Activated CD4-positive, alpha-beta T cell treated with anti-CD3 and anti-CD28 coated beads, Interleukin-2, amount 10 ng/mL, durations not matched to agents 24 days and 14 days (primary cell): ENCODE measurements around the gene CTNNBL1. TPM values are rescaled to one million over a fixed set of nuclear protein-coding genes. Genes with fewer than 3 reads are reported as not detected.

Source experiments
- DNase-seq: peaks from one replicate; pipeline ENCODE4 v3.0.0; 2022
- H3K27ac Mint-ChIP-seq: one replicate; pipeline ENCODE4 v1.8.0; 2022; ENCODE audit warnings: mild to moderate bottlenecking, mixed read lengths
- H3K27me3 Mint-ChIP-seq: one replicate; pipeline ENCODE4 v1.8.0; 2022; ENCODE audit warnings: mixed read lengths
- H3K36me3 Mint-ChIP-seq: one replicate; pipeline ENCODE4 v1.8.0; 2022; ENCODE audit warnings: low read depth, mild to moderate bottlenecking, mixed read lengths
- H3K4me1 Mint-ChIP-seq: one replicate; pipeline ENCODE4 v1.8.0; 2021; ENCODE audit warnings: mixed read lengths
- H3K4me3 Mint-ChIP-seq: one replicate; pipeline ENCODE4 v1.8.0; 2022; ENCODE audit warnings: mild to moderate bottlenecking, moderate library complexity, mixed read lengths
- H3K9me3 Mint-ChIP-seq: one replicate; pipeline ENCODE4 v1.8.0; 2021; ENCODE audit warnings: mixed read lengths
- intact Hi-C: fragments of 100-400 bp; cut with micrococcal nuclease; formaldehyde crosslinking; loops from one replicate; pipeline ENCODE4 v1.15.1; 2023
- total RNA-seq: library from RNA; stranded (reverse); gene quantifications from 2 replicates; pipeline ENCODE4 v1.2.3, GENCODE V29; 2022

CTNNBL1 gene
- total RNA-seq, 1 donor from 2014 or later = 105 TPM

GRCh38 chr20:37803438-37804307 lies 109.8 kb downstream of the CTNNBL1 start:
- no peaks in the 10 kb centered on the region for H3K9me3 Mint-ChIP-seq
- peaks cover 3% of the 10 kb centered on the region for H3K4me1 Mint-ChIP-seq
- peaks cover 15% of the 10 kb centered on the region for H3K36me3 Mint-ChIP-seq
- no peak for DNase-seq
- H3K27ac Mint-ChIP-seq = no peak overlapping the region
- no peaks in the 10 kb centered on the region for H3K27me3 Mint-ChIP-seq
- no peak overlapping the region for H3K4me3 Mint-ChIP-seq
- intact Hi-C loops = no loop called here

- peaks cover 16% of the 10 kb centered on the region for H3K36me3 Mint-ChIP-seq
- peak overlapping the region; percentile 17 for H3K27ac Mint-ChIP-seq
- peaks cover 3% of the 10 kb centered on the region for H3K4me1 Mint-ChIP-seq
- H3K9me3 Mint-ChIP-seq = no peaks in the 10 kb centered on the region
- intact Hi-C loops = no loop called here
- H3K27me3 Mint-ChIP-seq = no peaks in the 10 kb centered on the region
- H3K4me3 Mint-ChIP-seq = no peak overlapping the region
- DNase-seq = no peak
Observed at GRCh38 chr20:37804584-37805566, 111.0 kb downstream of the CTNNBL1 start.

- Mint-ChIP-seq H3K9me3 (no peaks in the 10 kb centered on the region), H3K4me1 (peaks cover 3% of the 10 kb centered on the region), H3K36me3 (peaks cover 19% of the 10 kb centered on the region), H3K27ac (no peak overlapping the region), H3K27me3 (no peaks in the 10 kb centered on the region), H3K4me3 (no peak overlapping the region)
- no peak for DNase-seq
- intact Hi-C loops = no loop called here
Observed at GRCh38 chr20:37807471-37808232, 113.8 kb downstream of the CTNNBL1 start.

GRCh38 chr20:37808233-37809070 lies 114.6 kb downstream of the CTNNBL1 start:
- H3K27ac Mint-ChIP-seq = no peak overlapping the region
- intact Hi-C loops = no loop called here
- peaks cover 13% of the 10 kb centered on the region for H3K36me3 Mint-ChIP-seq
- no peak for DNase-seq
- H3K4me3 Mint-ChIP-seq = no peak overlapping the region
- no peaks in the 10 kb centered on the region for H3K9me3 Mint-ChIP-seq
- H3K4me1 Mint-ChIP-seq = peaks cover 3% of the 10 kb centered on the region
- H3K27me3 Mint-ChIP-seq = no peaks in the 10 kb centered on the region

- no peak overlapping the region for H3K4me3 Mint-ChIP-seq
- H3K4me1 Mint-ChIP-seq = no peaks in the 10 kb centered on the region
- H3K36me3 Mint-ChIP-seq = peaks cover 8% of the 10 kb centered on the region
- no peak overlapping the region for H3K27ac Mint-ChIP-seq
- intact Hi-C loops = no loop called here
- no peaks in the 10 kb centered on the region for H3K27me3 Mint-ChIP-seq
- no peak for DNase-seq
- no peaks in the 10 kb centered on the region for H3K9me3 Mint-ChIP-seq
Observed at GRCh38 chr20:37810027-37810426, 116.2 kb downstream of the CTNNBL1 start.

GRCh38 chr20:37816003-37816402 lies 122.2 kb downstream of the CTNNBL1 start:
- Mint-ChIP-seq H3K36me3 (peaks cover 2% of the 10 kb centered on the region), H3K27ac (no peak overlapping the region), H3K27me3 (no peaks in the 10 kb centered on the region), H3K4me3 (no peak overlapping the region), H3K9me3 (no peaks in the 10 kb centered on the region), H3K4me1 (no peaks in the 10 kb centered on the region)
- DNase-seq = no peak
- intact Hi-C loops = no loop called here

- H3K27me3 Mint-ChIP-seq = no peaks in the 10 kb centered on the region
- DNase-seq = no peak
- no peak overlapping the region for H3K27ac Mint-ChIP-seq
- no peaks in the 10 kb centered on the region for H3K36me3 Mint-ChIP-seq
- no peaks in the 10 kb centered on the region for H3K9me3 Mint-ChIP-seq
- H3K4me3 Mint-ChIP-seq = no peak overlapping the region
- intact Hi-C loops = no loop called here
- H3K4me1 Mint-ChIP-seq = peaks cover 2% of the 10 kb centered on the region
Observed at GRCh38 chr20:37816726-37817125, 122.9 kb downstream of the CTNNBL1 start.

GRCh38 chr20:37821696-37822095 lies 127.9 kb downstream of the CTNNBL1 start:
- Mint-ChIP-seq H3K27ac (no peak overlapping the region), H3K4me3 (no peak overlapping the region), H3K9me3 (no peaks in the 10 kb centered on the region), H3K4me1 (peaks cover 13% of the 10 kb centered on the region), H3K27me3 (no peaks in the 10 kb centered on the region), H3K36me3 (no peaks in the 10 kb centered on the region)
- intact Hi-C loops = no loop called here
- no peak for DNase-seq

GRCh38 chr20:37822141-37822601 lies 128.3 kb downstream of the CTNNBL1 start:
- H3K27me3 Mint-ChIP-seq = no peaks in the 10 kb centered on the region

GRCh38 chr20:37823296-37823980 lies 129.6 kb downstream of the CTNNBL1 start:
- Mint-ChIP-seq H3K27ac (no peak overlapping the region), H3K4me3 (no peak overlapping the region), H3K27me3 (no peaks in the 10 kb centered on the region), H3K9me3 (no peaks in the 10 kb centered on the region), H3K36me3 (no peaks in the 10 kb centered on the region), H3K4me1 (peaks cover 13% of the 10 kb centered on the region)
- intact Hi-C loops = no loop called here
- no peak for DNase-seq

More at GRCh38 chr20:37822141-37822601, 128.3 kb downstream of the CTNNBL1 start:
- DNase-seq = no peak
- Mint-ChIP-seq H3K27ac (no peak overlapping the region), H3K36me3 (no peaks in the 10 kb centered on the region), H3K9me3 (no peaks in the 10 kb centered on the region), H3K4me3 (no peak overlapping the region), H3K4me1 (peaks cover 13% of the 10 kb centered on the region)
- intact Hi-C loops = no loop called here

- Mint-ChIP-seq H3K36me3 (no peaks in the 10 kb centered on the region), H3K27ac (no peak overlapping the region), H3K9me3 (no peaks in the 10 kb centered on the region), H3K4me1 (peaks cover 8% of the 10 kb centered on the region), H3K27me3 (no peaks in the 10 kb centered on the region), H3K4me3 (no peak overlapping the region)
- no peak for DNase-seq
- intact Hi-C loops = no loop called here
Observed at GRCh38 chr20:37827605-37828004, 133.8 kb downstream of the CTNNBL1 start.

GRCh38 chr20:37828684-37829083 lies 134.9 kb downstream of the CTNNBL1 start:
- H3K4me1 Mint-ChIP-seq = peaks cover under 1% of the 10 kb centered on the region
- intact Hi-C loops = no loop called here
- no peak for DNase-seq
- no peaks in the 10 kb centered on the region for H3K27me3 Mint-ChIP-seq
- no peak overlapping the region for H3K27ac Mint-ChIP-seq
- H3K4me3 Mint-ChIP-seq = no peak overlapping the region
- H3K36me3 Mint-ChIP-seq = no peaks in the 10 kb centered on the region
- H3K9me3 Mint-ChIP-seq = no peaks in the 10 kb centered on the region
